Fibroblast of skin of scalp (primary cell): Measurements from ENCODE around the gene ZNF175. TPM values are rescaled to one million over a fixed set of nuclear protein-coding genes. Genes with fewer than 3 reads are reported as not detected.

Experiments
- DNase-seq: peaks from one replicate; pipeline ENCODE4 v3.0.0-alpha.2; 2013
- polyA plus RNA-seq, 2 experiments: library from polyadenylated mRNA; unstranded; fragments of 120-200 nt; gene quantifications; one replicate each; pipeline ENCODE4 v1.2.1, GENCODE V29; 2013; ENCODE audit not compliant: insufficient read length in 2 of 2

Gene ZNF175
- polyA plus RNA-seq (2013, experiment 1 of 2; ENCODE audit: insufficient read length): 8.9 TPM
- polyA plus RNA-seq (2013, experiment 2 of 2; ENCODE audit: insufficient read length): 6.0 TPM

GRCh38 chr19:51570962-51571575 lies at the start of gene ZNF175:
Gene ZNF175, plus strand, starts transcription at chr19:51571283. Its CDS starts 2,047 bp downstream, at chr19:51573330.
- DNase-seq: peak; percentile 97

DNA sequence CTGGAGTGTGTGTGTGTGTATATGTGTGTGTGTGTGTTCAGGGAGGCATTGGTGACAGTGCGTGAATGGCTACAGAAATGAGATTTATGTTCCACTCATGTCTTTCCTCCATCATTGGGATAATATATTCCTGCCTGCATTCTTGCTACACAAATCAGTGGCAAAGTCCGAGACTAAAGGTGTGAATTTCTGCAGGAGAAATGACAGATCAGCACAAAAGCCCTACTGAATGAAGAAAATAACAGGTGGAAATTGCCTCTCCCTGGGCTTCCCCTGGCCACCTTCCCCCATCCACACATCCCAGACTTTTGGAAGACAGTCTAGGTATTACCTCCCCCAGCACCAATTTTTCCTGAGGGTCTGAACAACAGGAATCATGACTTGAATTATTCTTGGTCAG lies 49.7 kb upstream of the ZNF175 start:
- DNase-seq: no peak

GRCh38 chr19:51521781-51522180 lies 49.3 kb upstream of the ZNF175 start:
- no peak for DNase-seq

DNA sequence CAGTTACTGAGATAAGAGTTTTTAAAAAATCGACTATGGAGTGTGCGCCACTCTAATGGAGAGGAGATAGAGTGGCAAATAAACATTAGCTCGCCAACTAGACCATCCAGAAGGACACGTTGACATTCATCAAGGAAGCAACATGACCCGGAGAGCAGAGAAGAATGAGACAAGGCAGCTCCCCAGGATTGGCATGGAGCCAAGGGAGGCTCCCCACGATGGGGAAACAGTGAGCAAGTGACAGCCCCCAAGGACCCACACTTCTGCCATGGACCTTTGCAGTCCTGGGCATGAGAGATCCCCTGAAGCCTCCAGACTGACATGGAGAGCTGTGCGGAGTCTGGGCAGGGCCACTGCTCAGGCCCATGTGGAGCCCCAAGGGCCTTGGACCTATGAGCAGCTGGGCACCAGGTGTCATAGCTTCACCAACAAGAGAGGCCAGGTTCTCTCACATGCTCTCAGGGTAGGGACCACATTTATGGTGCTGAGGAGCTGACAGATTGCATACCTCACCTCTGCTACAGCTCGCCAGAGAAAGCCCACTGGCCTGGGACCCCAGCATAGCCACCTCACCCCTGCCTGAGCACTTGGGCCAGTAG lies 46.3 kb upstream of the ZNF175 start:
- DNase-seq: no peak

DNA sequence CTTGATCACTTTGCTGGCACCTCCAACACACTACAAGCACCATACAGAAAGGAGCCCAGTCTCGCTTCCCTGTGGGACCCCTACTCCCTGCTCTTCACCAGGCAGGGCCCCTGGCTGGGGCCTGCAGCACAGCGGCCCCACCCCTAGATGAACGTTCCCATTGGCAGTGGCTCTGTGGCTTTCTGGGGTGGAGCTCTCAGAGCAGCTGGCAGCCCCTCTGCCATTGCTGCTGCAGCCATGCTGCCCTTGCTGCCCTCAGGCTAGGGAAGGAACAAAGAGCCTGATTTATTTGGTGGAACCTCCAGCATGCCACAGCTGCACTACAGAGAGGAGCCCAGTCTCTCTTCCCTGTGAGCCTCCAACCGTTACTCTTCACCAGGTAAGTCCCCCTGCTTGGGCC lies 45.4 kb upstream of the ZNF175 start:
- no peak for DNase-seq

GRCh38 chr19:51529301-51529700 lies 41.8 kb upstream of the ZNF175 start:
- no peak for DNase-seq

DNA sequence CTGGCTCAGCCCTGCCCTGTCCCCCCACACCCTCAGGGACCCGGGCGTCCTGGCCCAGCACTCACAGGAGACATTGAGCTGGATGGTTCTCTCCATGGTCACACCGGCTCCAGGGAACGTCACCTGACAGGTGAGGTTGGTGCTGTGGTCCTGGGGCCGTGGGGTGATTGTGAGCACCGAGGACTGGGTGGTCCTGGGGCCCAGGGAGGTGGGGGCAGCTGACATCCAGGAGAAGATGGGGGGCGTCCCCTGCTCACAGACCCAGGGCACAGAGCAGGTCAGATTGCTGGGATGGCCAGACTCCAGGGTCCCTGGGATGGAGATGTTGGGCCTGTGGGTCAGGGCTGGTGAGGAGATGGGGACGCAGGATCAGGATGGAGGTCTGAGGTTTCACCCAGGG lies 40.5 kb upstream of the ZNF175 start:
- DNase-seq: no peak

GRCh38 chr19:51531349-51532315 lies 39.5 kb upstream of the ZNF175 start, which contains the start of gene SIGLEC6:
Gene SIGLEC6, minus strand, starts transcription at chr19:51531670. Its CDS starts 22 bp downstream, at chr19:51531648.
- DNase-seq: no peak

GRCh38 chr19:51535535-51535934 lies 35.5 kb upstream of the ZNF175 start:
- DNase-seq: no peak

GRCh38 chr19:51539821-51540366 lies 31.2 kb upstream of the ZNF175 start:
- DNase-seq: no peak

- DNase-seq: no peak
These were observed 29.4 kb upstream of the ZNF175 start for GRCh38 chr19:51541458-51542357.

DNA sequence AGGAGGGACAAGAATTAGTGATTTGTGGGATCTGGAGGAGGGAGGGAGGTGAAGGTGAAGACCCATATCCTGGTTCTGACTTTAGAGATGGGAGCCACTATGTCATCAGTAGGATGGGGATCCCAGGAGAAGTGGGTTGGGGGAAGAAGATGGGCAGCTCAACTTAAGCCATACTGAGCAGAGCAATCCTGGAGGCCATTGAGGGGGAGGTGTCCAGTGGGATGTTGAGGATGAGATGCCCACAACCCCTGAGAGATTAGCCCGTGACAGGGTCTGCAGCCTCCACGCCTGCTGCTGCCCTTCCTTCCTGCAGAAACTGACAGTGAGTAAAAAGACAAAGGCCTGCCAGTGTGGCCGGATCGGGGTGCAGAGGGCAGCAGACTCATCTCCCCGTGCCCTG lies 28.4 kb upstream of the ZNF175 start:
- no peak for DNase-seq

- no peak for DNase-seq
These were observed 27.0 kb upstream of the ZNF175 start for GRCh38 chr19:51544038-51544437.

GRCh38 chr19:51546107-51546649 lies 24.9 kb upstream of the ZNF175 start:
- DNase-seq: no peak

GRCh38 chr19:51546650-51547396 lies 24.3 kb upstream of the ZNF175 start:
- DNase-seq: peak; percentile 19

DNA sequence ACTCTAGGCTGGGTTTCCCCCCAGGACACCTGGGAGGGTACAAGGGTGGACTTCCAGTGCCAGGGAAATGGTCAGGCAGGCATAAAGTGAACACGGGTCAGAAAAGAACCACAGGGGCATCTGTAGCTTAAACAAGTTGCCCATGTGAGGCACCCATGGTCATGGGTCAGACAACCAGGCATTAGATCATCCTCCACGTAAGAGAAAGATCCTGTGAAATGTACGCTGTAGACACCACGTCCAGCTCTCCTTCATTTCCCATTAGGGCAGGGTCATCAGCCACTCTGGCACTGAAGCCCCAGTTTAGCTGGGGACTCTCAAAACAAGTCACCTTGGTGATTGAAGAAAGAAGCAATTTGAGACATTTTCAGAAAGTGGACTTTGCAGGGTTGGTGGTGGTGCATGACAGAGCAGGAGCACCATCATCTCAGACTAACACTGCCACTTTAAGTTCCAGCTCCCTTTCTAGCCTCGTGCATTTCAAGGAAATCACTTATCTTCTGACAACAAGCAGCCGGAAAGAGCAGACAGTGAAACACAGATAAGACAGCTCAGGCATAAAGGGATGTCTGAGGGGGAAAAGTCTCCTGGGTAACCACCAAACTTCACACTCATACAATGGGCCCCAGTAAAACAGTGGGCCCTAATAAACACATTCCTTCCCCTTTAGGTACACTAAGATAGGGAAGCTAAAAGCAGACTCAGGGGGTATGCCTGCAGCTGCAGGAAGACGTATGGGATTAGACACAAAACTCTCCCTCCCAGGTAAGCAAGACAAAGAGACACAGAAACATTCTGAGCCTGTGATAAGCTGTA lies 23.5 kb upstream of the ZNF175 start:
- DNase-seq: peak; percentile 6

- DNase-seq: no peak
These were observed 22.9 kb upstream of the ZNF175 start for GRCh38 chr19:51548213-51548651.

DNA sequence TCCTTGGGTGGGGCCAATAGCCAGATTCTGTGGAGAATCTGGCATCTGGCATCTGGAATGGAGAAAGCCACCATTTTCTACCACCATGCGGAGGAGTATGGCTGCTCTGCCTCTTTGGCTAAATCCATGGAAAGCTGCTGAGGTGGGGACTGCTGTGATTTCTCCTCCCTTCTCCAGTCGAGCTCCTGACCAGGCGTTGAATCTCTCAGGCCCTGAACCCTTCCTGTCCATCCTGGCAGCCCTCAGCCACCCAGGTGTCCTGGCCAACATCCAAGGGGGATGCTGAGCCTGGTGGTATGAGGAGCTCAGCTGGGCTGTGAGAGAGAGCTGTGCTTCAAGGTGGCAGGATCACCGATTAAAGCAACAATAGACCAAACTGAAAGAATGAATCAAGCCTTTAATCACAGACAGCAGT lies 22.2 kb upstream of the ZNF175 start:
- DNase-seq: no peak

GRCh38 chr19:51549533-51550324 lies 21.4 kb upstream of the ZNF175 start:
- DNase-seq: no peak
